AG04449 (cell line): ENCODE measurements around the gene CSF1.

Experiments
- CTCF ChIA-PET: fragments of 350-600 bp; formaldehyde crosslinking; extraction: SDS; loops from one replicate; lab custom pipeline; 2021; ENCODE audit warnings: antibody characterized with exemption; lab: Yijun Ruan, JAX
- POLR2A ChIA-PET: fragments of 400-600, 350-600 bp; formaldehyde crosslinking; extraction: SDS; loops from one replicate; lab custom pipeline; 2020; ENCODE audit warnings: antibody characterized with exemption, inconsistent platforms; lab: Yijun Ruan, JAX
- DNase-seq: peaks from one replicate; pipeline ENCODE4 v3.0.0-alpha.2; 2010; ENCODE audit warnings: low read depth, low spot score
- H3K4me3 ChIP-seq: 2 replicates; pipeline ENCODE4 v1.5.1; 2011; ENCODE audit warnings: low read depth, mild to moderate bottlenecking, control low read depth, low read length
- CTCF ChIP-seq: IDR thresholded peaks from one replicate; pipeline ENCODE4 v1.5.1; 2011; ENCODE audit warnings: mild to moderate bottlenecking, moderate library complexity, low read length, control low read depth, inconsistent platforms; ENCODE audit not compliant: insufficient read depth; ENCODE audit errors: missing control alignments

CSF1 gene

GRCh38 chr1:109929588-109930251 is 19.1 kb downstream of the CSF1 start:
- POLR2A ChIA-PET: no interaction called here
- CTCF ChIA-PET: interaction anchor here (1.5 to 2.8 kb wide), 2 partner anchors 14 to 54 kb away, joined by 6 to 19 read pairs; partner anchors contain the start of gene AHCYL1
- no peak for TF ChIP-seq CTCF
- DNase-seq: no peak
- H3K4me3 ChIP-seq: no peak overlapping the region

GRCh38 chr1:109930252-109930993 is 19.8 kb downstream of the CSF1 start:
- no peak for DNase-seq
- no peak for TF ChIP-seq CTCF
- POLR2A ChIA-PET: no interaction called here
- H3K4me3 ChIP-seq: no peak overlapping the region
- CTCF ChIA-PET: interaction anchor here (1.1 to 2.8 kb wide), 4 partner anchors 14 to 157 kb away, joined by 3 to 19 read pairs (median 5); partner anchors contain the start of gene AHCYL1

- no peak overlapping the region for H3K4me3 ChIP-seq
- ChIA-PET CTCF (interaction anchor here (1.1 to 2.8 kb wide), 3 partner anchors 53 to 158 kb away, joined by 3 to 19 read pairs (median 4); partner anchors contain the start of gene AHCYL1), POLR2A (no interaction called here)
- DNase-seq: no peak
- no peak for TF ChIP-seq CTCF
Observed at GRCh38 chr1:109931189-109931731, 20.6 kb downstream of the CSF1 start.

GRCh38 chr1:109931911-109932636 is 21.4 kb downstream of the CSF1 start:
- DNase-seq: no peak
- POLR2A ChIA-PET: no interaction called here
- CTCF ChIA-PET: interaction anchor here (1.2 to 2.8 kb wide), 2 partner anchors 52 to 155 kb away, joined by 4 to 19 read pairs; partner anchors contain the start of gene AHCYL1
- TF ChIP-seq CTCF: no peak
- H3K4me3 ChIP-seq: no peak overlapping the region

- DNase-seq: no peak
- ChIA-PET POLR2A (no interaction called here), CTCF (no interaction called here)
- no peak overlapping the region for H3K4me3 ChIP-seq
- no peak for TF ChIP-seq CTCF
Observed at GRCh38 chr1:109932679-109933078, 22.0 kb downstream of the CSF1 start.
